HG03565 (cell line): ENCODE data around the gene TRDN.
"Not testable (repeated sequence)": the region's sequence is repeated elsewhere in the genome, so short reads cannot be mapped to it uniquely, and the experiment has no call there.

Experiments used
- ATAC-seq: cut with Tn5 transposase; IDR thresholded peaks from one replicate; pipeline ENCODE4 v1.9.1; 2021; ENCODE audit warnings: mild to moderate bottlenecking, moderate library complexity; ENCODE audit not compliant: unreplicated experiment

Gene TRDN

GRCh38 chr6:123314459-123314858 is 322.3 kb downstream of the TRDN start:
- not testable (repeated sequence) for ATAC-seq

- ATAC-seq, result no peak
These were observed 327.6 kb downstream of the TRDN start for GRCh38 chr6:123309130-123309529.

GRCh38 chr6:123306334-123306733 is 330.4 kb downstream of the TRDN start:
- no peak for ATAC-seq

- ATAC-seq, result no peak
These were observed 341.1 kb downstream of the TRDN start for GRCh38 chr6:123295672-123296071.

- ATAC-seq, result no peak
These were observed 341.6 kb downstream of the TRDN start for GRCh38 chr6:123295181-123295580.

GRCh38 chr6:123288649-123289048 is 348.1 kb downstream of the TRDN start:
- ATAC-seq, result no peak

- ATAC-seq, result no peak
These were observed 360.2 kb downstream of the TRDN start for GRCh38 chr6:123276546-123276980.

GRCh38 chr6:123263981-123264380 is 372.8 kb downstream of the TRDN start:
- ATAC-seq, result no peak

- ATAC-seq, result no peak
These were observed 396.1 kb downstream of the TRDN start for GRCh38 chr6:123240626-123241025.

GRCh38 chr6:123233336-123233735 is 403.4 kb downstream of the TRDN start:
- ATAC-seq, result no peak

GRCh38 chr6:123227789-123228188 is 409.0 kb downstream of the TRDN start:
- ATAC-seq, result not testable (repeated sequence)

- ATAC-seq, result no peak
These were observed 410.4 kb downstream of the TRDN start for GRCh38 chr6:123226398-123226797.

GRCh38 chr6:123224077-123224476 is 412.7 kb downstream of the TRDN start:
- no peak for ATAC-seq

GRCh38 chr6:123223461-123223860 is 413.3 kb downstream of the TRDN start:
- no peak for ATAC-seq

- ATAC-seq, result no peak
These were observed 421.5 kb downstream of the TRDN start for GRCh38 chr6:123215211-123215610.

GRCh38 chr6:123214433-123214832 is 422.3 kb downstream of the TRDN start:
- ATAC-seq, result no peak

- no peak for ATAC-seq
These were observed 422.8 kb downstream of the TRDN start for GRCh38 chr6:123213921-123214320.

GRCh38 chr6:123211777-123212545 is 424.8 kb downstream of the TRDN start:
- no peak for ATAC-seq

- ATAC-seq, result no peak
These were observed 426.1 kb downstream of the TRDN start for GRCh38 chr6:123210645-123211044.

GRCh38 chr6:123207967-123208510 is 428.7 kb downstream of the TRDN start:
- ATAC-seq, result no peak

- no peak for ATAC-seq
These were observed 432.8 kb downstream of the TRDN start for GRCh38 chr6:123203928-123204327.

GRCh38 chr6:123201869-123202372 is 434.8 kb downstream of the TRDN start:
- ATAC-seq, result no peak
